ENCODE data around the gene SUPT20H.

- no peak for TF ChIP-seq POLR2A (IDR thresholded peaks at IDR 0.05; ENCODE audit: low read length)
- no peak for TF ChIP-seq GATA1 (IDR thresholded peaks at IDR 0.05; ENCODE audit: low read depth, low read length)
Observed at GRCh38 chr13:37100731-37101130, 41.2 kb upstream of the SUPT20H start.

Data from erythroblast (primary cell).